ENCODE results near the gene SH3TC1.

The SH3TC1 gene

DNA sequence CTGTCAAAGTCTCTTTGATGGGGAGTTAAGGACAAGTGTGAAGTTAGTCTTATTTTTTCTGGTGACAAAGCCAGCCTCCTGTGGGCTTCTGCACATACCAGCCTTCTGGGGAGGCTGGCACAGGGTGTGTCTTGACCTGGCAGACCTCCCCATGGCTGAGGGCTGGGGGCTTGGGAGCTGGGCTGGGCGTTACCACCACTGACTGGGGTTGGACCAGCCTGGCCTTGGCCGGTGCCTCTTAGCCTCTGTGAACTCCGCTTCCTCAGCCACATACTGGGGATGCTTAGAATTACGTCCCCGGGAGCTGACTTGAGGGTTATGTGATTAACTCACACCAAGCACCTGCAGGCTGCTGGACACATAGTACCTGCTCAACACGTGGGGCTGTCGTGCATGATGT is 14.0 kb downstream of the SH3TC1 start:
- DNase-seq (ENCODE audit: low read depth, low spot score): no peak

- DNase-seq (ENCODE audit: low read depth, low spot score): no peak
Measured at GRCh38 chr4:8214136-8214535, 15.0 kb downstream of the SH3TC1 start.

- no peak for DNase-seq (ENCODE audit: low read depth, low spot score)
Measured at GRCh38 chr4:8215001-8215427, 15.9 kb downstream of the SH3TC1 start.

- no peak for DNase-seq (ENCODE audit: low read depth, low spot score)
Measured at GRCh38 chr4:8215641-8216442, 16.8 kb downstream of the SH3TC1 start.

DNA sequence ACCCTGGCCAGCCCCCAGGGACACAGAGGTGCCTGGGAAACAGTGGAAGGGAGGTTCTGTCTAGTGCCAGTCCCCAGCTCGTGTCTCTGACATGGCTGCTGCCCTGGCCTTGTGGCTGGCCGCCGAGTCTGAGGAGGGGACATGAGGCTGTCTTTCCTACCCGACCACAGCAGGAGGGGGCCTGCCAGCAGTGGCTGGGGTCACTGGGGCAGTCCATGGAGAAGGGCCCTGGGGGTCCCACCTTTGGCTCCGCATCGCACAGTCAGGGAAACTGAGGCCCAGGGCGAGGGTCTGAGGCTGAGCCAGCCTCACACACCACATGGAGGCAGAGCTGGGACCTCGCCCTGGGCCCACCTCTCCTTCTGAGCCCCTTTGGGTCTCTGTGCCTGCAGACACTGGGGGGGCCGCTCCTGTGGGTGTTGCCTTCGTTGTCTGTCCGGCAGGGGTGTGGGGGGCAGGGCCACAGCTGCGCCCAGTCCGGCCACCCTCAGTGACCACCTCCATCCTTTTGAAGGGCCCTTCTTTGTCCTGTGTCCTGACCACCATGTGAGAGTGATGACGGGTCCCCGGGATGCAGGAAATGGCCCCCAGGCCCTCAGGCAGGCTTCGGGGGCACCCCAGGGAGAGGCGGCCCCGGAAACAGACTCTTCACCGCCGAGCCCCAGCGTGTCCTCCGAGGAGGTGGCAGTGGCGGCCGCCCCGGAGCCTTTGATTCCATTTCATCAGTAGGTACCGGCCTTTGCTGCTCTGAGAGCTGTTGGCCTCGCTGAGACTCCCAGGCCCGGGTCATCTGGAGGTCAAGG is 17.6 kb downstream of the SH3TC1 start:
- DNase-seq (ENCODE audit: low read depth, low spot score): no peak

DNA sequence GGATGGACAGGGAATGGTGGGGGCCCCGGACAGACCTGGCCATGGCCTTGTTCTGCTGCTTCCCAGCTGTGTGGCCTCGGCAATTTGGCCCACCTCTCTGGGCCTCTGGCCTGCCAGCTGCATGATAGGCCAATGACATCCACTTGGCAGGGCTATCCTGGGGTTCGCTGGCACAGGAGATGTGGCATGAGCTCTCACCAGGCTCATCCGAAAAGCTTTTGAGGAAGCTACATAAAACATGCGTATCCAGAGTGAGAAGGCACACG is 18.1 kb downstream of the SH3TC1 start:
- DNase-seq (ENCODE audit: low read depth, low spot score): no peak

GRCh38 chr4:8217871-8218270 is 18.8 kb downstream of the SH3TC1 start:
- no peak for DNase-seq (ENCODE audit: low read depth, low spot score)

DNA sequence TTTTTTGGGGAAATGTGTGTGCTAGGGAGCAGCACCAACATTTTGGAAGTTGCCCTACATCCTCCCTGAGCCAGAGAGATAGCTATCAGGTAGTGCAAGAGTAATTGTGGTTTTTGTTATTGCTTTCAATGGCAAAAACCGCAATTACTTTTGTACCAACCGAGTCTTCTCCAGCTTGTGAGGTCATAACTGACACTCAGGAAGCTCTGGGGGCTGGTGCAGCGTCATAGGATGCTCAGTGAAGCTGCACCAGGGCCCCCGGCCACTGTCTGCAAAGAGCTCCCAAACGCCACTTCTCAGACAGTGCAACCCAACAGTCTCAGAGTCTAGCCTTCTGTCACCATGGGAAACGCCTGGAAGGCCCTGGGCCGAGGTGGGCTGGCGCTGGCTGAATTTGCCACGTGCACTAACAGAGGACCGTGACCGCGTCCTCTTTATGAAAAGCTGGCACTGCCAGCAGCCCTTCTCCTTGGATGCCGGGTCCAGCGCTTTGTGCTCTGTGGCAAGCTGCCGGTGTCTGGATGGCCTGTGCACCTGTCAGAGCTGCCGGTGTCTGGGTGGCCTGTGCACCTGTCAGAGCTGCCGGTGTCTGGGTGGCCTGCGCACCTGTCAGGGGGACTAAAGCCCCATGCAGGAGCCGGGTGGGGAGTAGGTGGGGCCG is 19.4 kb downstream of the SH3TC1 start:
- DNase-seq (ENCODE audit: low read depth, low spot score): no peak

DNA sequence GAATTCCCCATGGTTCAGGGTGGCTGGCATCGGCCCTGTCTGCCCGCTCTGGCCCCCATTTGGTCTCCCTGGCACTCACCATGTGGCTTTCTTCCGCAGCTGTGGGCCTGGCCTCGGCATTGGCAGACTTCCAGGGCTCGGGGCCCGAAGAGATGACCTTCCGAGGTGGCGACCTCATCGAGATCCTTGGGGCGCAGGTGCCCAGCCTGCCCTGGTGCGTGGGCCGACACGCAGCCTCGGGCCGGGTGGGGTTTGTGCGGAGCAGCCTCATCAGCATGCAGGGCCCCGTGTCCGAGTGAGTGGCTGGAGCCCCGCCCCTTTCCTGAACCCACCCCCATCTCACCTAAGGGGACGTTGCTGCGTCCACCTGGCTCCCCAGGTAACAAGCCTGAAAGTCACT is 20.1 kb downstream of the SH3TC1 start:
- no peak for DNase-seq (ENCODE audit: low read depth, low spot score)

DNA sequence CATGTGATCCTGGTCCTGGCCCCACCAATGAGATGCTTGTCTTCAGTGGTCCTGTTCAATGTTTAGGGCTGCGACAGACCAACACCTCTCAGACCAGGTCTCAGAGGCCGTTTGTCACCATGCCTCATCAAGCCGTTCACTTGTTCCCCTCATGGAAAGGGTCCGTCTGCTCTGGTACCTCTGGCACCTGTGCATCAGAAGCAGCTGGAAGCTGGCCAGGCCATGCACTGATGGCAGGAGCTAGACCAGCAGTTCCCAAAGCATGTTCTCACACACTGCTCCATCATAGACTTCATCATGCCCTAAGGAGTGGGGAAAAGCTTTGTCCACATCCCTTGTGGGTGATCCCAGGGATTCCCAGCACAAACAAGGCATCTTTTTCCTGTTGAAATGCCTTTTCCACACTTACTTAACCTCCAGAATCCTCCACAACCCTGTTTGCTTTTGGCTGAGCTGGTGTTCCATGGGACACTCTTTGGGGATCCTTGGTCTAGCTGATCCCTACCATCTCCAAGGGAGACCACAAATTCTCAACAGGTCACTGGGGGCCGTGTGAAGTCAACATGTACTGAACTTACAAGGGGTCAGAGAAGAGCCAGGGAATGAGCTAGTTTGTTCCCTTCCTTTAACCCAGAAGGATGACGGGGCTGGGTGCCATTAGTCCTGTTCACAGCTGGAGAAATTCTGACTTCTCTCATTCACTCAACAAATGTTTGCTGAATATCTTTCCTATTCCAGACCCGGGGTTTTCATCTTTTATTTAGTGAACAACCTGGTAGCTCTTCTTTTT is 21.8 kb downstream of the SH3TC1 start:
- no peak for DNase-seq (ENCODE audit: low read depth, low spot score)

GRCh38 chr4:8221476-8221875 is 22.4 kb downstream of the SH3TC1 start:
- DNase-seq (ENCODE audit: low read depth, low spot score): no peak

DNA sequence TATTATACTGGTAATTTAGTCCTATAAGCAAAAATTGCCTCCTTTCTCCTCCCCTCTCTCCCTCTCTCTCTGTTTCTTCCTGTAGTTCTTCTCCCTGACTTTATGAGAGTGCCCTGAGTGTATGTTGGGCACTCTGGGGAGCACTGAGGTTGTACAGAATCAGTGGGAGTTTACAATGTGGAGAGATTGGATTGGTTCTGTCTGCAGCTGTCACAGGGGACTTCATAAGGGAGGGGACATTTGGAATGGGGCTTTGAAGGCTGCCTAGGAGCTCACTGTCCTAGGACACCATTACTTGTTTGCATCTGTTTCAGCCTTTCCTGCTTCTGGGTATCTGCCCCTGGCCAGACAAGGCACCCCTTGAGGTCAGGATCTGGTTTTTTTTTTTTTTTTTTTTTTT is 22.9 kb downstream of the SH3TC1 start:
- DNase-seq (ENCODE audit: low read depth, low spot score): no peak

GRCh38 chr4:8222609-8223388 is 23.7 kb downstream of the SH3TC1 start:
- DNase-seq (ENCODE audit: low read depth, low spot score): no peak

- no peak for DNase-seq (ENCODE audit: low read depth, low spot score)
Measured at GRCh38 chr4:8224267-8224974, 25.3 kb downstream of the SH3TC1 start.

DNA sequence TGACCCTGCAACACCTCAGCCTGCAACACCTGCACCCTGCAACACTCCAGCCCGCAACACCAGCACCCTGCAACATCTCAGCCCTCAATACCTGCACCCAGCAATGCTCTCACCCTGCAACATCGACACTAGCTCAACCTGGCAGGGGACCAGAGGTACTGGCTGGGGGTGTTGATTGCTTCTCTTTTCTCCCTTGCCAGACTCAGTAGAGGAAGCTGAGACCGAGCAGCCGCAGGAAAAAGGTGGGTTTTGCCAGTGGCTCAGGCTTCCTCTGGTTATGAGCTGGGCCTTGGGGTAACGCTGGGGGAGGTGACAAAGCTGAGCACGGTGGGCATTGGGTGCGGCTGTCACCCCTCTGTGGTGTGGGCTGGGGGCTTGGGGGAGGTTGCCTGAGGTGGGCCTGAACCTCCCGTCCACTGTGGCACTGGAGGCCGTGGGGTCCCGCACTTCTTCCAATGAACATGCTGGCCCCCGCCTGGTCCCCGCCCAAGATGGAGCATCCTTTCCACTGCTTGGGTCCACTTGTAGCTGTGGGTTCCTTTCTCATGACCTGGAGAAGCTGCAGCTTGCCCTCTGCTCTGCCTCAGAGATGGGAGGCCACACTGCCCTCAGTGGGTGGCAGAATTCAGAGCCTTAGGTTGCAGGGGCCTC is 26.0 kb downstream of the SH3TC1 start:
- no peak for DNase-seq (ENCODE audit: low read depth, low spot score)

- no peak for DNase-seq (ENCODE audit: low read depth, low spot score)
Measured at GRCh38 chr4:8225706-8226443, 26.8 kb downstream of the SH3TC1 start.

- no peak for DNase-seq (ENCODE audit: low read depth, low spot score)
Measured at GRCh38 chr4:8227201-8227770, 28.2 kb downstream of the SH3TC1 start.

GRCh38 chr4:8227771-8228318 is 28.8 kb downstream of the SH3TC1 start:
- no peak for DNase-seq (ENCODE audit: low read depth, low spot score)
